Immature natural killer cell (primary cell): Measurements from ENCODE around the gene LEO1. TPM values are rescaled to one million over a fixed set of nuclear protein-coding genes. Genes with fewer than 3 reads are reported as not detected.
"Not testable (repeated sequence)": the region's sequence is repeated elsewhere in the genome, so short reads cannot be mapped to it uniquely, and the experiment has no call there.

Source experiments
- DNase-seq, 3 donors: peaks; one replicate each; pipeline ENCODE4 v3.0.0; 2022; ENCODE audit warnings: mixed read lengths in 1 of 3
- H3K27ac Mint-ChIP-seq, 6 donors: one replicate each; pipeline ENCODE4 v1.8.0; 2020; ENCODE audit warnings: mixed read lengths in 6 of 6, mild to moderate bottlenecking in 5 of 6, inconsistent platforms in 4 of 6, moderate library complexity in 3 of 6
- H3K27me3 Mint-ChIP-seq, 3 donors: one replicate each; pipeline ENCODE4 v1.8.0; 2020 to 2021; ENCODE audit warnings: low read depth in 3 of 3, mild to moderate bottlenecking in 3 of 3, mixed read lengths in 3 of 3, moderate library complexity in 3 of 3, inconsistent platforms in 1 of 3
- H3K36me3 Mint-ChIP-seq, 3 donors: one replicate each; pipeline ENCODE4 v1.8.0; 2020; ENCODE audit warnings: mixed read lengths in 3 of 3, inconsistent platforms in 2 of 3, mild to moderate bottlenecking in 2 of 3
- H3K4me1 Mint-ChIP-seq, 2 donors: one replicate each; pipeline ENCODE4 v1.8.0; 2020; ENCODE audit warnings: inconsistent platforms in 2 of 2, mild to moderate bottlenecking in 2 of 2, mixed read lengths in 2 of 2, moderate library complexity in 1 of 2
- H3K4me3 Mint-ChIP-seq, 5 donors: one replicate each; pipeline ENCODE4 v1.8.0; 2020; ENCODE audit warnings: mild to moderate bottlenecking in 5 of 5, mixed read lengths in 5 of 5, inconsistent platforms in 3 of 5, moderate library complexity in 3 of 5
- H3K9me3 Mint-ChIP-seq, 6 donors: one replicate each; pipeline ENCODE4 v1.8.0; 2020; ENCODE audit warnings: mild to moderate bottlenecking in 6 of 6, mixed read lengths in 6 of 6, inconsistent platforms in 4 of 6, moderate library complexity in 3 of 6
- polyA plus RNA-seq, 3 donors: library from polyadenylated mRNA; unstranded; fragments of 300-500 nt; fragmentation: Illumina TruSeq; gene quantifications; one replicate each; pipeline ENCODE4 v1.2.3, GENCODE V29; 2021

The LEO1 gene
- polyA plus RNA-seq, 3 donors from 2014 or later = 10.4 to 30.0 (median 16.2) TPM

GRCh38 chr15:52010633-52011595 lies 39.3 kb upstream of the LEO1 start:
- H3K4me3 Mint-ChIP-seq = no peak overlapping the region
- H3K27me3 Mint-ChIP-seq = no peaks in the 10 kb centered on the region
- H3K36me3 Mint-ChIP-seq = no peaks in the 10 kb centered on the region
- no peak for DNase-seq
- no peak overlapping the region for H3K27ac Mint-ChIP-seq
- H3K9me3 Mint-ChIP-seq = no peaks in the 10 kb centered on the region
- no peaks in the 10 kb centered on the region for H3K4me1 Mint-ChIP-seq

DNA sequence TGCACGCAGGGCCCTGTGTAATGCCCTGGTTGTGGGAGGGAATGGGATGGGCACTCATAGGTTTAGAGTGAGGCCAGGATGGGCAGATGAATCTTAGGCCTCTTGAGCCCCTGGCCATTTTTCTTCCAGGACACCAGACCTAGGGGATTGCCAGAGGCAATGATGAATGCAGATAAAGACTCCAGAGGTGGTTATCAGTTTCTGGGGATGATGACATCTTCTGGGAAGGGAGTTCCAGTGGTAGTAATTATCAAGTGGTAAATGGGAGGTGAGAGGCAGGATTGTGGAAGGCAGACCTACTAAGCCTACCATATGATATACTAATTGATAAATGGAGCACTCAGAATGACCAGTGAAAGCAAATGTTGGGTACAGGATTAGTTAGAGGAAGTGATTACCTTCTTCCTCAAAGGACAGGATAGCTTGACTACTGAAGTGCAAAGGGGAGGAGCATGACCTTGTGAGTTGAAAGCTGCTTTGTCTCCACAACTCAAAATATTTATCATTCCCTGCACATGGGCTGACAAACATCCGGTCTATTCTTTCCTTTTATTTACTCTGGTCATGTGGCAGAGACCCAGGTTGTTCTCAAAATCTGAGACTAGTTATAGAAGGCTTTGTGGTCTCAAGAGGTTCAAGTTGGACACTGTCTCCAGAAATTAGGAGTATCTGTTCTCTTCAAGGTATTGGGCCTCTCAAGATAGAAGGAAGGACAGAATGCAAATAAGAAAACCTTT lies 37.3 kb upstream of the LEO1 start:
- no peak for DNase-seq
- Mint-ChIP-seq H3K27ac (peak overlapping the region in 1 of 6 donors; percentile 25), H3K4me1 (no peaks in the 10 kb centered on the region), H3K9me3 (no peaks in the 10 kb centered on the region), H3K27me3 (peaks cover 0 to 1% (median 0%) of the 10 kb centered on the region in 3 donors), H3K36me3 (no peaks in the 10 kb centered on the region), H3K4me3 (no peak overlapping the region)

GRCh38 chr15:52008359-52008697 lies 36.8 kb upstream of the LEO1 start:
- no peak overlapping the region for H3K27ac Mint-ChIP-seq

GRCh38 chr15:52006702-52007340 lies 35.2 kb upstream of the LEO1 start:
- Mint-ChIP-seq H3K27me3 (peaks cover 0 to 4% (median 1%) of the 10 kb centered on the region in 3 donors), H3K4me1 (no peaks in the 10 kb centered on the region), H3K9me3 (no peaks in the 10 kb centered on the region), H3K27ac (no peak overlapping the region), H3K36me3 (peaks cover 0 to 4% (median 0%) of the 10 kb centered on the region in 3 donors), H3K4me3 (no peak overlapping the region)
- DNase-seq = no peak

More at GRCh38 chr15:52008359-52008697, 36.8 kb upstream of the LEO1 start:
- H3K36me3 Mint-ChIP-seq = no peaks in the 10 kb centered on the region
- peaks cover 0 to 1% (median 0%) of the 10 kb centered on the region in 3 donors for H3K27me3 Mint-ChIP-seq
- no peaks in the 10 kb centered on the region for H3K4me1 Mint-ChIP-seq
- no peaks in the 10 kb centered on the region for H3K9me3 Mint-ChIP-seq
- DNase-seq = no peak
- H3K4me3 Mint-ChIP-seq = no peak overlapping the region

DNA sequence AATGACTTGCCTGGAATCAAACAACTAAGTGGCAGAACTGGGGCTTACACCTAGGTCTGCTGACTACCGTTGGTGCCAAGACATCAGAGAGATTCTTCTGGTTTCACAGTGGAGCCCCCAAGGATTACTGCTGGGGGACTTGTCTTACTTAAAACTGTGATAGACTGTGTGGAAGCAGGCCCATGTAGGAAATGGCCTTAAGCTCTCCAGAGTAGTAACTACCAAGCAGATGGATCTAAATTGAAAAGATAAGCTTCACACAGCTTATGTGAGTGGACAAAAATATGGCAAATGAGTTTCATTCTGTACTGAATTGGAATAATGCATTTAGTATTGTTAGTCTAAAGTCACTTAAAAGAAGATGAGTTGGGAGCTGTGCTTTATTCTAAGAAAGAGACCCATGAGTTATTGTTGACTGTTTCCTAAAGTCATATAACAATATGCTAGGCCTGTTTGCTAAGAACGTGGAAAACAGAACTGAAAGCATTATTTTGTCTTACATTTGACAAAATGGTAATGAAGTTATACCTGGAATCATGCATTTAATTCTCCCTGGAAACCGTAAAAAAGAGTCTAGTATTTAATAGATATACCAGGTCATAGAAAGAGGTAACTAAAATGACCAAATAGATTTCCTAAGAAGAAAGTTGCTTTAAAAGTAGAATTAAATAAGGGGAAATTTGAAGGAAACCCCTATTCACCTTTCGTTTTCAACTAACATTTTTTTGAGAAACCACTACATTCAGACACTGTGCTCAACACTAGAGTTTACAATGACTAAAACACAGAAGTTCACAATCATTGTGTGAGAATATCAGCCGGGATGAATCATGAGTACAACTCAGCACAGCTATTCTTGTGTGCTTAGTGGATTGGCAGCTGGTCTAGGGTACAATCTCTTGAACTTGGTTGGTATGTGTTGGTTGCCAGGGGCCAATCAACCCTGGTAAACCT lies 34.4 kb upstream of the LEO1 start:
- no peak overlapping the region for H3K4me3 Mint-ChIP-seq
- H3K36me3 Mint-ChIP-seq = peaks cover 0 to 4% (median 0%) of the 10 kb centered on the region in 3 donors
- no peaks in the 10 kb centered on the region for H3K4me1 Mint-ChIP-seq
- no peak overlapping the region for H3K27ac Mint-ChIP-seq
- no peaks in the 10 kb centered on the region for H3K9me3 Mint-ChIP-seq
- no peak for DNase-seq
- H3K27me3 Mint-ChIP-seq = peaks cover 0 to 4% (median 1%) of the 10 kb centered on the region in 3 donors

DNA sequence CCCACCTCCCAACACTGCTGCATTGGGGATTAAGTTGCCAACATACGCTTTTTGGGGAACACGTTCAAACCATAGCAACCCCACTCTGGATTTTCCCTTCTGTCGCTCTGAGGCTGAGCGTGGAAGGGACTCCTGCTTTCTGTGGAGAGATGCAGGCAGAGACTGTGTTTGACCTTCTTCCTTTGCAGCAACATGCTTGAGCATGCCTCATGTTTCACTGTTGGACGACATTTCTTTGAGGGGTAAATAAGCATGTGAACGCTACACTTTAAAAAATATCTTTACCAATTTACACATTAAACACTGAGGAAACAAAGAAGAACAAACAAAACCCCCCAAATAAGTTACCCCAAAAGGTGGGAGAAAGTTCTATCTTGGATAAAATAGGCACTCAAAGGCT lies 33.2 kb upstream of the LEO1 start:
- no peak for DNase-seq
- H3K4me3 Mint-ChIP-seq = no peak overlapping the region
- H3K9me3 Mint-ChIP-seq = no peaks in the 10 kb centered on the region
- no peaks in the 10 kb centered on the region for H3K4me1 Mint-ChIP-seq
- no peak overlapping the region for H3K27ac Mint-ChIP-seq
- H3K36me3 Mint-ChIP-seq = peaks cover 0 to 4% (median 0%) of the 10 kb centered on the region in 3 donors
- peaks cover 0 to 7% (median 1%) of the 10 kb centered on the region in 3 donors for H3K27me3 Mint-ChIP-seq

GRCh38 chr15:52003710-52004109 lies 32.1 kb upstream of the LEO1 start:
- Mint-ChIP-seq H3K4me3 (no peak overlapping the region), H3K27ac (no peak overlapping the region), H3K4me1 (no peaks in the 10 kb centered on the region), H3K36me3 (peaks cover 0 to 4% (median 0%) of the 10 kb centered on the region in 3 donors), H3K27me3 (peaks cover 0 to 7% (median 1%) of the 10 kb centered on the region in 3 donors), H3K9me3 (no peaks in the 10 kb centered on the region)
- no peak for DNase-seq

DNA sequence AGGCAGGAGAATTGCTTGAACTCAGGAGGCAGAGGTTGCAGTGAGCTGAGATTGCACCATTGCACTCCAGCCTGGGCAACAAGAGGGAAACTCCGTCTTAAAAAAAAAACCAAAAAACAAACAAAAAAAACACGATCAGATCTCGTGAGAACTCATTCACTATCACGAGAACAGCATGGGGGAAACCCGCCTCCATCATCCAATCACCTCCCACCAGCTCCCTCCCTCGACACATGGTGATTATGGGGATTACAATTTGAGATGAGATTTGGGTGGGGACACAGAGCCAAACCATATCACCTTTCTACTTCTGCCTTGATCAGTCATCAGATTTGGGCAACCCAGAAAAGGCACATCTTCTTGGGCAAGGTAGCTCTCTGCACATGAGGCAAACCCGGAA lies 31.5 kb upstream of the LEO1 start:
- H3K4me3 Mint-ChIP-seq, H3K27me3 Mint-ChIP-seq, H3K9me3 Mint-ChIP-seq, DNase-seq, H3K4me1 Mint-ChIP-seq, H3K36me3 Mint-ChIP-seq, H3K27ac Mint-ChIP-seq: not testable (repeated sequence)

DNA sequence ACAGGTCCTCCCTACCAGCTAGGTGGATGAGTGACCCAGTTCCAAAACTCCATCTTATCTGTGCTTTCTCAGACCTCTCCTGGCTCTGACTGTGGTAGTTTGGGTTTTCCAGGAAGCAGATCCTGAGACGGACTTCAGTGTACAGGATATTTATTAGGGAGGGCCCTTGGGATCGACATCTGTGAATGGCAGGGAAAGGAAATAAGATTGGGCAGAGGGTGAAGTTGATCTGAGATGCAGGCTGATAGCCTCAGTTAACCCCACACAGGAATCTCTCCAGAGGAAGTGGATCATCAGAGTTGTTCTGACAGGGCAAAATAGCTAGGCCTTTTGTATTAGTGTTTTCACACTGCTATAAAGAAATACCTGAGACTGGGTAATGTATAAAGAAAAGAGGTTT lies 30.8 kb upstream of the LEO1 start:
- Mint-ChIP-seq H3K27ac (no peak overlapping the region), H3K27me3 (peaks cover 0 to 7% (median 1%) of the 10 kb centered on the region in 3 donors), H3K4me3 (no peak overlapping the region), H3K9me3 (no peaks in the 10 kb centered on the region), H3K36me3 (peaks cover 0 to 4% (median 0%) of the 10 kb centered on the region in 3 donors), H3K4me1 (no peaks in the 10 kb centered on the region)
- DNase-seq = no peak

DNA sequence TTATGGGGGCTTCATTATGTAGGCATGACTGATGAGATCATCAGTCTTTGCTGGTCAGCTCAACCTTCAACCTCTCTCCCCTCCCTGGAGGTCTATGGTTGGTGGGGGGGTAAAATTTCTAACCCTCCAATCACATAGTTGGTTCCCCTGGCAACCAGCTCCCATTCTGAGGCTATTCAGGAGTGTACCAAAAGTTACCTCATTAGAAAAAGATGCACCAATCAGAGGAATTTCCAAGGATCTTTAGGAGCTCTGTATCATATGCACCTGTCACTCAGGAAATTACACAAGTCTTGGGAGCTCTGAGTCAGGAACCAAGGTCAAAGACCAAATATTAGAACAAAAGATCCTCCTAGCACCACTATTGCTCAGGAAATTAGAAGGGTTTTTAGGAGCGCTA lies 21.4 kb upstream of the LEO1 start:
- H3K36me3 Mint-ChIP-seq = no peaks in the 10 kb centered on the region
- no peaks in the 10 kb centered on the region for H3K4me1 Mint-ChIP-seq
- no peak overlapping the region for H3K4me3 Mint-ChIP-seq
- DNase-seq = no peak
- peaks cover 0 to 1% (median 0%) of the 10 kb centered on the region in 3 donors for H3K27me3 Mint-ChIP-seq
- H3K27ac Mint-ChIP-seq = no peak overlapping the region
- no peaks in the 10 kb centered on the region for H3K9me3 Mint-ChIP-seq

DNA sequence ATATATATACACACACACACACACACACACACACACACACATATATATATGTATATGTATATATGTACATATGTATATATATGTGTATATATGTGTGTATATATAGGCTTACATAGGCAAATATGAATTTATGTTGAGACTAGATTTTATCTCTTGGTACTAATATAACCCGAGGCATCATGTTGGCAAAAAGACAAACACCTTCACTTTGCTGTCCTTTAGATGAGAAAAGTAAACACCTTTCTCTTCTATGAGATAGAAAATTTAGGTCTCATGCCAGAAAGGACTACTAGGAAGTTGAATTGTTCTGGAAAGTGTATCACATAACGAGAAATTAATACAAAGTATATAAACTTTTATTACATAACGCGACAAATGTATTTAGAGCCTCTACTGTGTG lies 19.6 kb upstream of the LEO1 start:
- no peaks in the 10 kb centered on the region for H3K9me3 Mint-ChIP-seq
- H3K27ac Mint-ChIP-seq = no peak overlapping the region
- H3K4me1 Mint-ChIP-seq = no peaks in the 10 kb centered on the region
- H3K36me3 Mint-ChIP-seq = no peaks in the 10 kb centered on the region
- H3K27me3 Mint-ChIP-seq = peaks cover 0 to 1% (median 0%) of the 10 kb centered on the region in 3 donors
- no peak overlapping the region for H3K4me3 Mint-ChIP-seq
- DNase-seq = no peak

GRCh38 chr15:51982770-51983103 lies 11.2 kb upstream of the LEO1 start:
- H3K4me1 Mint-ChIP-seq = peaks cover 10 to 12% of the 10 kb centered on the region in 2 donors
- no peak overlapping the region for H3K27ac Mint-ChIP-seq
- H3K4me3 Mint-ChIP-seq = no peak overlapping the region
- H3K9me3 Mint-ChIP-seq = no peaks in the 10 kb centered on the region
- no peak for DNase-seq
- H3K27me3 Mint-ChIP-seq = peaks cover 0 to 3% (median 0%) of the 10 kb centered on the region in 3 donors
- H3K36me3 Mint-ChIP-seq = no peaks in the 10 kb centered on the region
